OCI-LY1 (cell line): ENCODE results near the gene AWAT1.

Experiments used
- EZH2 ChIP-seq: fragments of 200-600 bp; sonication (generic), shearing (Covaris generic); IDR thresholded peaks from 2 replicates; pipeline ENCODE4 v1.8.0; 2017; ENCODE audit warnings: borderline replicate concordance, mixed run types, mild to moderate bottlenecking, antibody characterized with exemption, low read length, moderate library complexity, mixed read lengths
- TF ChIP-seq, protein P1 (sequence below): fragments of 200-600 bp; sonication (generic), shearing (Covaris generic); IDR thresholded peaks from 2 replicates; pipeline ENCODE4 v1.5.1; 2017; ENCODE audit warnings: mild to moderate bottlenecking, antibody characterized with exemption, low read length, moderate library complexity, mixed read lengths

GRCh38 chrX:70257423-70258288, 23.2 kb downstream of the AWAT1 start:
- TF ChIP-seq, protein P1, sequence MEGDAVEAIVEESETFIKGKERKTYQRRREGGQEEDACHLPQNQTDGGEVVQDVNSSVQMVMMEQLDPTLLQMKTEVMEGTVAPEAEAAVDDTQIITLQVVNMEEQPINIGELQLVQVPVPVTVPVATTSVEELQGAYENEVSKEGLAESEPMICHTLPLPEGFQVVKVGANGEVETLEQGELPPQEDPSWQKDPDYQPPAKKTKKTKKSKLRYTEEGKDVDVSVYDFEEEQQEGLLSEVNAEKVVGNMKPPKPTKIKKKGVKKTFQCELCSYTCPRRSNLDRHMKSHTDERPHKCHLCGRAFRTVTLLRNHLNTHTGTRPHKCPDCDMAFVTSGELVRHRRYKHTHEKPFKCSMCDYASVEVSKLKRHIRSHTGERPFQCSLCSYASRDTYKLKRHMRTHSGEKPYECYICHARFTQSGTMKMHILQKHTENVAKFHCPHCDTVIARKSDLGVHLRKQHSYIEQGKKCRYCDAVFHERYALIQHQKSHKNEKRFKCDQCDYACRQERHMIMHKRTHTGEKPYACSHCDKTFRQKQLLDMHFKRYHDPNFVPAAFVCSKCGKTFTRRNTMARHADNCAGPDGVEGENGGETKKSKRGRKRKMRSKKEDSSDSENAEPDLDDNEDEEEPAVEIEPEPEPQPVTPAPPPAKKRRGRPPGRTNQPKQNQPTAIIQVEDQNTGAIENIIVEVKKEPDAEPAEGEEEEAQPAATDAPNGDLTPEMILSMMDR = no peak
- TF ChIP-seq EZH2 = no peak
